NCI-H1436 treated with DMSO at 0.1 percent for 48 hours (cell line): ENCODE measurements around the gene ZNF366.

Experiments
- DNase-seq: peaks from one replicate; lab custom pipeline; 2025; lab: John Stamatoyannopoulos, UW

ZNF366 gene

GRCh38 chr5:72441094-72441723 is 66.0 kb downstream of the ZNF366 start:
- DNase-seq: no peak

GRCh38 chr5:72440207-72440638 is 67.0 kb downstream of the ZNF366 start:
- no peak for DNase-seq

DNA sequence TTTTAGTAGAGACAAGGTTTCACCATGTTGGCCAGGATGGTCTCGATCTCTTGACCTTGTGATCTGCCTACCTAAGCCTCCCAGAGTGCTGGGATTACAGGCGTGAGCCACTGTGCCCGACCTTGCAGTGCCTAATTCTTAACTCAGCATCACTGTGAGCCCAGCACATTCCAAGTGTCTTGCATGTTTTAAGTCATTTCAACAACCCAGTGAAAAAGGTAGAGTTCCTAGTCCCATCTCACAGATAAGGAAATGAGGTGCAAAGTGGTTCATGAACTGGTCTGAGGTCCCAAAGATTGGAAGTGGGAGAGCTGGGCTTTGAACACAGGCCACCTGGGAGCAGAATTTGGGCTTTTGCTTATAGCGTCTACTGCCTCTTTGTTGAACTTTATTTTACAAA is 68.0 kb downstream of the ZNF366 start:
- no peak for DNase-seq

GRCh38 chr5:72438141-72438540 is 69.1 kb downstream of the ZNF366 start:
- no peak for DNase-seq

DNA sequence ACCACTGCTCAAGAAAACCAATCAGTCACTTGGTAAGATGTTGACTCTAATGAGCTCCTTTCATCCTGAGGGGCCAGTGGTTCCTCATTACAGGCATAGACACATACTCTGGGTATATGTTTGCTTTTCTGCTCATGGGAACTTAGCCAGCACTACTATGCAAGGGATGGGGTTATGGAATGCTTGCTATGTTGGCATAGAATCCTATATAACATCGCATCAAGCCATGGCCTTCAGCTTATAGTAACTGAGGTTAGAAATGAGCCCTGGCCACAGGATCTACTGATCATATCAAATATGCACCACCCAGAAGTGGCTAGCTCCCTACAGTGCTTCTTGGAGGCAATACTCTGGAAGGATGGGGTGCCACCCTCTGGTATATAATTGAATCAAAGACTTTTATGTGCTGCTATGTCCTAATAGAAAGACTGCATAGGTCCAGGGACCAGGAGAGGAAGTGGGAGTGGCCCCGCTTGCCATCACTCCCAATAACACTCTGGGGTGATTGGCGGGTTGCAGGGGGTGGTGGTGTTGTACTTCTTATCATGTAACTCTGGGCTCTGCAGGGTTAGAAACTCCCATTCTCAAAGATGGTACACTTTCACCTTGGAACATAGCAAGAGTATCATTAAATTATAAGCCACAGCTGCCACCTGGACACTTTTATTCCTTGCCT is 70.3 kb downstream of the ZNF366 start:
- no peak for DNase-seq

GRCh38 chr5:72434781-72435437 is 72.3 kb downstream of the ZNF366 start:
- no peak for DNase-seq

- no peak for DNase-seq
Measured at GRCh38 chr5:72434056-72434780, 73.0 kb downstream of the ZNF366 start.

GRCh38 chr5:72433522-72433921 is 73.7 kb downstream of the ZNF366 start:
- DNase-seq: no peak

GRCh38 chr5:72428669-72429068 is 78.5 kb downstream of the ZNF366 start:
- no peak for DNase-seq

GRCh38 chr5:72427488-72428437 is 79.4 kb downstream of the ZNF366 start:
- no peak for DNase-seq

- no peak for DNase-seq
Measured at GRCh38 chr5:72427016-72427415, 80.2 kb downstream of the ZNF366 start.

DNA sequence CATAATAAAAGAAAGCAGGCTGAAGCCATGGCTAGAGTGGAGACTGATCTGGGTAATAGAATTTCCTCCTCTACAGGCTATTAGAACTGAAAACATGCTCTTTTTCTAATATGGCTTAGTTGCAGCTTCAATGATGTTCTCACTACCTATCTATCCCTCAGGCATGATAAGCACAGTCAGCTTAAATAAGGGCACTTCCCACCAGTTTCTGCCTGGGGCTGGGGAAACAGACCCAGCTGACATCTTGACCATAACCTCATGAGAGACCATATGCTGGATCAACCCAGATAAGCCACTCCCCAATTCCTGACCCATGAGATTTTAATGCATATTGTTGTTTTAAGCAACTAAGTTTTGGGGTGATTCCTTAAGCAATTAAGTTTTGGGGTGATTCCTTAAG is 81.2 kb downstream of the ZNF366 start:
- DNase-seq: no peak

- no peak for DNase-seq
Measured at GRCh38 chr5:72418271-72418670, 88.9 kb downstream of the ZNF366 start.

GRCh38 chr5:72417333-72418062 is 89.7 kb downstream of the ZNF366 start:
- no peak for DNase-seq

DNA sequence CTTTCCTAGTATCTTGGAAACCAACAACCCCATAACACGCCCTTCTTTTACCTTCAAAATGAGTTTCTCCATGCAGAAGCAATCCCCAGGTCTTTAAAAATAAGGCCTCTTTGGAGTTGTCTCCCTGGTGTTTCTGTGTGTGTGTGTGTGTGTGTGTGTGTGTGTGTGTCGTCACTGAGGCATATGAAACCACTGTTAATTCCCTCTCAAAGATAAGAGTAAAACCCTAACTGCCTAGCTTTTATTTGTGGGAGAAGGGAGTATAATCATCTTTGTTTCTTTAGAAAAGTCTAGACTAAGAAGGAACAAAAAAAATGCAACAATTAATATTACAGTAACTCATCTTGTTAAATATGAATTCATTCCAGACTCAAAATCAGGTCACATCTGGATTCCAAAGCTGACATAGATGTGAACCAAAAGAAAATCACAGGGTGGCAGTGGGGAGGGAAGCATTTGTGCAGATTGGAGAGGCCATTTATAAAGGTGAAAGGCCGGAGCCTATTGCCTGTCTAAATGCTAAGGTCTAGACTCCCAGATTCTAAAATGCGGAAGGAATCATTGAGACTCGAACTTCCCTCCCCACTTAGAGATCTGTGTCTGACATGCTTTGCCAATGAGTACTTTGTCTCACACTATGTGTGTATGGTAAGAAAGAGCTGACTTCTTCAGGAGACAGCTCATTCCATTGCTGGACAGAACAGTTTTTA is 91.4 kb downstream of the ZNF366 start:
- no peak for DNase-seq

DNA sequence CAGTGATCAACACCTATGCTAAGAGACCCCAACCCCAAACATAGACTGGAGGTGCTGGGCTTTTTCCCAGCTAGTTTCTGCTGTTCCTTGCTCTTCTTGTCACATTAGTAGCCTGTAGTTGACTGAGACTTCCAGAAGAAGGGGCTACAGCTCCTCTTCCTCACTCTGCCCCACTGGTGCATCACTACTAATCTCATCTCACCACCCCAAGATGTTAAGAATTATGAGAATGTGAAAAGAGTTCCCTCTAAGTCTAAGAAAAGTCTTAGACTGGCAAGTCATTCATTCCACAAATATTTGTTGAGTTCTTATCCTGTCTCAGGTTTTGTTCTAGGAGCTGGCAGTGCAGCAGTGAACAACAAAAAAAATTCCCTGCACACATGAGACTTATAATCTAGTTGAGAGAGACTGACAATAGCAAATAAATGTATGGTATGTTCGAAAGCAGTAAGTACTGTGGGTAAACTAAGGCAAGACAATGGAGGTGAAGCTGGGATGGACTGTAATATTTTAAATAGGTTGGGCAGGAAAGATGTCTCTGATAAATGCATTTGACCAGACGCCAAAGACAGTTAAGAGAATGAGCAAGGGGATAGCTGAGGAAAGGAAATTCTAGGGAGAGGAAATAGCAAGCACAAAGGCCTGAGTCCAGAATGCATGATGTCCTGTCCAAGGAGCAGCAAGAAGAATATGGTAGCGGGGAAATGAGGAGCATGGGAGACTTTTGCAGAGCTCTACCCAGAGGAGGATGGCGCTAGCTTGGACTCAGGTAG is 94.7 kb downstream of the ZNF366 start:
- no peak for DNase-seq

DNA sequence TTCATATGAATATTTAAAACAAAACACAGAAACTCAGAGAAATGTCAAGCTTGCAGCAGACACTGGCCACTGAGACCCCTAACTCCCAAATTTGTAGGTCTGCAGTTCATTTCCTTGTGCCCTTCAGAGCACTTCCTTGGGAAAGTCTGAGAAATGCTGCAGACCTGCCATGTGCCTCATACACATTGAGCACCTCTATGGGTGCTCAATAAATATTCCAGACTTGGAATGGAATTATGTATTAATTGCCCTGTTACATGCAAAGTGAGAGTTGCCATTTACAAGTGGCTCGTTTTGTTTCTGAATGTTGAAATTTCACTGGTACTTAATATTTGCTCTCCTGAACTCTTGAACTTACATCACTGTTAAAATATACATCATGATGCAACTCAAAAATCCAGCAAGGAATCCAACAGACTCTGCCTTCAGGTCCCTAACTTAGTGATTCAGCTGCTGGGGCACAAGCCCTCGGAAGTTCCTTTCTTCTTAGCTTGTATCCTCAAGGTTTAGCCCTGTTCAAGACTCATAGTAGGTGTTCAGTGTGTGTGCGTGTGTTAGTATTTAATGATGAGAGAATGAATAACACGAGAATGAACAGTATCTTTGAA is 96.4 kb downstream of the ZNF366 start:
- no peak for DNase-seq

GRCh38 chr5:72408603-72409002 is 98.6 kb downstream of the ZNF366 start:
- DNase-seq: no peak

- DNase-seq: no peak
Measured at GRCh38 chr5:72408127-72408526, 99.1 kb downstream of the ZNF366 start.
